H1 (cell line): ENCODE measurements around the gene STX2.

ENCODE experiments used
- CTCF ChIP-seq, 3 experiments: IDR thresholded peaks; 1 replicate in 2 of 3; 2 replicates in 1 of 3; pipeline versions ENCODE4 v1.5.1 to v1.6.1; 2011; ENCODE audit warnings: low read length in 3 of 3, mild to moderate bottlenecking in 3 of 3, inconsistent platforms in 2 of 3, low read depth in 1 of 3, moderate library complexity in 1 of 3; ENCODE audit not compliant: insufficient read depth in 1 of 3; ENCODE audit errors: control extremely low read depth in 1 of 3
- HDAC2 ChIP-seq, 2 experiments: fragments of 300-600 bp in 1 of 2; sonication (generic) in 1 of 2; IDR thresholded peaks; 2 replicates each; pipeline ENCODE4 v1.6.1; 2011 to 2012; ENCODE audit warnings: low read depth in 2 of 2, low read length in 2 of 2, mild to moderate bottlenecking in 2 of 2, moderate library complexity in 2 of 2, borderline replicate concordance in 1 of 2, inconsistent platforms in 1 of 2
- TAF1 ChIP-seq: IDR thresholded peaks from 2 replicates; pipeline ENCODE4 v1.6.1; 2011; ENCODE audit warnings: mild to moderate bottlenecking, low read depth, low read length

- no peak for TF ChIP-seq TAF1
- TF ChIP-seq CTCF (IDR thresholded peaks at IDR 0.05; ENCODE audit: control extremely low read depth in 1 of 3, insufficient read depth in 1 of 3, low read depth in 1 of 3, low read length in 3 of 3): no peak
- TF ChIP-seq HDAC2 (IDR thresholded peaks at IDR 0.05; ENCODE audit: borderline replicate concordance in 1 of 2, low read depth in 2 of 2, low read length in 2 of 2): no peak
Observed at GRCh38 chr12:130764073-130764472, 75.0 kb downstream of the STX2 start.
